ENCODE data around the gene TRPC4. TPM values are rescaled to one million over a fixed set of nuclear protein-coding genes. Genes with fewer than 3 reads are reported as not detected.

TRPC4 gene
- total RNA-seq, 4 donors from 2014 or later = 0.60 to 1.2 (median 1.1) TPM; not detected in 1

Small RNA genes lying within 50 kb of the gene (small RNA-seq; reads per million reads assigned to genes)
- not detected for gene RNA5SP26
